HG03457 (cell line): ENCODE results near the gene MED23.

Experiments used
- ATAC-seq: cut with Tn5 transposase; IDR thresholded peaks from one replicate; pipeline ENCODE4 v1.9.1; 2021; ENCODE audit warnings: moderate number of reproducible peaks; ENCODE audit not compliant: unreplicated experiment

The MED23 gene

GRCh38 chr6:131642565-131642964 is 14.5 kb upstream of the MED23 start:
- no peak for ATAC-seq

- no peak for ATAC-seq
Observed at GRCh38 chr6:131641554-131641953, 13.5 kb upstream of the MED23 start.

GRCh38 chr6:131640576-131640975 is 12.5 kb upstream of the MED23 start:
- no peak for ATAC-seq

GRCh38 chr6:131640100-131640499 is 12.1 kb upstream of the MED23 start:
- ATAC-seq = no peak

GRCh38 chr6:131638013-131638412 is 10.0 kb upstream of the MED23 start:
- no peak for ATAC-seq

GRCh38 chr6:131636880-131637792 is 9.1 kb upstream of the MED23 start, which contains the start of gene ENPP3:
ENPP3 (plus strand) TSS chr6:131637302; CDS start chr6:131637385, 83 bp downstream.
- ATAC-seq = no peak

- peak; percentile 75 for ATAC-seq
Observed at GRCh38 chr6:131635384-131636340, 7.6 kb upstream of the MED23 start.

- ATAC-seq = no peak
Observed at GRCh38 chr6:131631625-131632289, 3.7 kb upstream of the MED23 start.

- ATAC-seq = no peak
Observed at GRCh38 chr6:131629651-131630050, 1.6 kb upstream of the MED23 start.

- ATAC-seq = no peak
Observed at GRCh38 chr6:131628726-131629125, 684 bp upstream of the MED23 start.

- no peak for ATAC-seq
Observed at GRCh38 chr6:131615275-131615674, 12.8 kb downstream of the MED23 start.

GRCh38 chr6:131613296-131613925 is 14.6 kb downstream of the MED23 start:
- ATAC-seq = no peak

- no peak for ATAC-seq
Observed at GRCh38 chr6:131602781-131603312, 25.2 kb downstream of the MED23 start.

GRCh38 chr6:131600716-131601115 is 27.3 kb downstream of the MED23 start:
- ATAC-seq = no peak

GRCh38 chr6:131597446-131597845 is 30.6 kb downstream of the MED23 start:
- ATAC-seq = no peak

GRCh38 chr6:131594074-131594473 is 34.0 kb downstream of the MED23 start:
- ATAC-seq = no peak

- ATAC-seq = no peak
Observed at GRCh38 chr6:131592935-131593334, 35.1 kb downstream of the MED23 start.

- no peak for ATAC-seq
Observed at GRCh38 chr6:131588643-131589042, 39.4 kb downstream of the MED23 start.

- ATAC-seq = no peak
Observed at GRCh38 chr6:131587909-131588308, 40.1 kb downstream of the MED23 start.

- ATAC-seq = no peak
Observed at GRCh38 chr6:131586543-131586942, 41.5 kb downstream of the MED23 start.
